ENCODE results near the gene KRTAP9-4.

GRCh38 chr17:41256291-41256685 lies 6.8 kb downstream of the KRTAP9-4 start:
- TF ChIP-seq CTCF (IDR thresholded peaks at IDR 0.05; ENCODE audit: poor library complexity): no peak
- TF ChIP-seq EZH2phosphoT487 (IDR thresholded peaks at IDR 0.05; ENCODE audit: low read depth, severe bottlenecking, unreplicated experiment): no peak
- no peak for TF ChIP-seq EZH2 (IDR thresholded peaks at IDR 0.05; ENCODE audit: borderline replicate concordance)
